GM21825 (cell line): ENCODE measurements around the gene SLC8A1.

Source experiments
- ATAC-seq: cut with Tn5 transposase; IDR thresholded peaks from one replicate; pipeline ENCODE4 v1.9.1; 2021; ENCODE audit warnings: mild to moderate bottlenecking, moderate library complexity; ENCODE audit not compliant: unreplicated experiment

The SLC8A1 gene

GRCh38 chr2:40394031-40394430 is 57.9 kb downstream of the SLC8A1 start:
- ATAC-seq: no peak

GRCh38 chr2:40388161-40388560 is 63.7 kb downstream of the SLC8A1 start:
- no peak for ATAC-seq

DNA sequence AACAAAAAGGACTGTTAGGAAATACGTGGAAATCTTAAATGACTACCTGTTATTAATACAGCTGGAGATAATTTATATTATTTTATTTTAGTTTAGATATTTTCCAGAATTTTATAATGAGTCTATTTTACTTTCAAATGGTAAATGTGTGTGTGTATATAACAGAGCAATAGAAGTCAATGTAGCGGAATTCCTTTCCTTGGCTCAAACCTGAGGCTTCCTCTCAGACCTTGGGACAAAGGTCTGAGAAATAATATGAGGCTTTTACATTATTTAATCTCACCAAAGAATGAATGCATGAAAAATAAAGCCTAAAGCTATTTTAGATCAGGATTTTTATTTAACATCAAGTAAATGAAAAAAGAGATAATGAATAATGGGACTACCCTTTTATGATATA is 65.7 kb downstream of the SLC8A1 start:
- ATAC-seq: no peak

- no peak for ATAC-seq
Observed at GRCh38 chr2:40384714-40385113, 67.2 kb downstream of the SLC8A1 start.

DNA sequence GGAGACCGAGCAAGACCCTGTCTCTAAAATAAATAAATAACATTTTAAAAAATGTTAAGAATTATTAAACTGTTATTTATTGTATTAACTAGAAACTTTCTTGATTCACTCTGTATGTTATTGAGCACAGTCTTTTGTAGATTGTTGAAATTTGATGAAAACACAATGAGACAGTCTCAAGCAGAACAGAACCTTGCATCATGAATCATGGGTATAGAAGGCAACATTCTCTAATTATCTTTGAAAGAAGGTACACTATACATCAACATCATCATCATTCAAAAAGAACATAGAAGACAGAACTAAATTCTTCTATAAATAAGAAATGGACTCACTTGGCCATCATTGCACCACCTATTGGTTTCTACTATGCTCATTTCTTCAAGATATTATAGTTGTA is 67.7 kb downstream of the SLC8A1 start:
- ATAC-seq: no peak

DNA sequence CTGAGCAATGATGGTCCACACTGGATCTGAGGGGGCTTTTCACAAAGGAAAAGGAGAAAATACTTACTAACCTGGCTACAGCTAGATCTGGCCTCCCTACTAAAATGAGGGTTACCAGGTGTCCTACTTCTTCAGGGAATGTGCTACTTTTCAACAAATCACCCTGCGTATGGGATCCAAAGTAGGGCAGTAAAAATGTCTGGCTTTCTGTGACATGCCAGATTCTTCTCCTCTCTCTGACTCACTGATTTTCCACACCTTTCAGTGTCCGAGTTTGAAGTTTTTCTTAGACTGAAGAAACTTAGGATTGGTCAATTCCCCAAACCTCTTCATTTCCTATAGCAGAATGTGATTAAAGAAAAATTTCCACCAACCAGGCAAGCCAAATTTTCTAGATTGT is 71.2 kb downstream of the SLC8A1 start:
- ATAC-seq: no peak

GRCh38 chr2:40380041-40380440 is 71.8 kb downstream of the SLC8A1 start:
- ATAC-seq: no peak

GRCh38 chr2:40374543-40375240 is 77.2 kb downstream of the SLC8A1 start:
- ATAC-seq: no peak

DNA sequence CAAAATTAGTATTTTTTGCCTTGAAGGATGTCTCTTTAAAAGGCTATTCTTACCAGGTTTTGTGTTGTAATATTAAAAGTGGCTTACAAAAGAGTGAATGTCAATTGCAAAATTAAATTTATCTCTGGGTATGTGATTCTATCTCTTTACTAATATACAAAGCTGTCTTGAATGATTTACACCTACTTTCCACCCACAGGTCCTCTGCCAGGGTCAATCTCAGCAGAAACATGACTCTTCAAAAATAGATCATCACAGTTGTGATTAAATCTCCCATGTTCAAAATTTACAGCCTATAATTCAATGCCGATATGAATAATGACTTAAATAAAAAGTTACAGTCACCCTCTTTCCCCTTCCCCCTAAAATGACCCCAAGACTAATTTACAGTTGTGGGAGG is 78.8 kb downstream of the SLC8A1 start:
- no peak for ATAC-seq

GRCh38 chr2:40372283-40372985 is 79.5 kb downstream of the SLC8A1 start:
- no peak for ATAC-seq

DNA sequence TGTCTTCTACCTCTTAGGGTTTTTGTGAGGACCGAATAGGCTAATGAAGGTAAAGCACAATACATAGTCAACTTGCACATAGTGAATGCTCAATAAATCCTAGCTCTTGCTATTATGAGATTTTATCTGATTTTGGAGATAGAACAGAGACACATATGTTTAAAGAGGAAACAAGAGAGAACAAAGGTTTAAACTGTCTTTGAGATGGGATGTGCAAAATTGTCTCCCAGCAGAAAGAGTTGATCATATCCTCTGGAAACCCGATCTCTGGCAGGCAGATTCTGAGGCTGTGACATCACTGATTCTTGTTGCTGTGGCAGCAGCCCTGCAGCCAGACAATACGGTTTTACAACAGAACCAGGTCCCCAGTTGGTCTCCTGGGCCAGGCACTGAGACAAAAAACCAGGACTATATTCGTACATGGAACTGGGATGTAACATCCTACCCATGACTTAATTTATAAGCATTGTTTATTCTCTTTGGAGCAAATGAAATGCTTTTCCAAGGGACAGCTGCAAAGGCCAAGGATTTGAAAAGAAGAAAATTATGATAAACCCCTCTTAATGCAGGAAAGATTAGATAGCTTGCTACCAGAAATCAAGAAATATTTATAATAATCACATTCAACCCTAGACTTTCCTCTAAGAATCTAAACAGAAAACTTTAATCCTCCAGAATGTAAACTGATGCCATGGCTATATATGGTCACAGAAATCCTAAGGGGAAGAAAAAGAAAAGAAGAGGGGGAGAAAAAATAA is 80.2 kb downstream of the SLC8A1 start:
- ATAC-seq: no peak

DNA sequence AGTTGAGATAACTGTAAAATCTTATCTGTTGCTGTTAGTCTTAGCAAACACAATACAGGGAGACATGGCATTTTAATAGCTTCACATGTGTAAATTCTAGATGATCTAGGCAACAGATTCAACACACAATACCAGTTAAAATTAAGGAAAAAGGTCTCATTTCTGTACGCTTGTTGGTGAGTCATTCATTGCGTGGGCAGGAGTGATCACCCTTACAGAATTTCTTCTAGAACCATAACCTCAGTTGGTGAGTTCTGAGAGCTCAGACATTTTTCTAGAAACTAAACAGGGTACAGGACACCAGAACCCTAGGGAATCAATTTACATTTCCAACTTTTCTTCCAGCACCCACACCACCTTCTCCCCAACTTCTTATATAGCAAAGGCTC is 81.9 kb downstream of the SLC8A1 start:
- ATAC-seq: no peak

DNA sequence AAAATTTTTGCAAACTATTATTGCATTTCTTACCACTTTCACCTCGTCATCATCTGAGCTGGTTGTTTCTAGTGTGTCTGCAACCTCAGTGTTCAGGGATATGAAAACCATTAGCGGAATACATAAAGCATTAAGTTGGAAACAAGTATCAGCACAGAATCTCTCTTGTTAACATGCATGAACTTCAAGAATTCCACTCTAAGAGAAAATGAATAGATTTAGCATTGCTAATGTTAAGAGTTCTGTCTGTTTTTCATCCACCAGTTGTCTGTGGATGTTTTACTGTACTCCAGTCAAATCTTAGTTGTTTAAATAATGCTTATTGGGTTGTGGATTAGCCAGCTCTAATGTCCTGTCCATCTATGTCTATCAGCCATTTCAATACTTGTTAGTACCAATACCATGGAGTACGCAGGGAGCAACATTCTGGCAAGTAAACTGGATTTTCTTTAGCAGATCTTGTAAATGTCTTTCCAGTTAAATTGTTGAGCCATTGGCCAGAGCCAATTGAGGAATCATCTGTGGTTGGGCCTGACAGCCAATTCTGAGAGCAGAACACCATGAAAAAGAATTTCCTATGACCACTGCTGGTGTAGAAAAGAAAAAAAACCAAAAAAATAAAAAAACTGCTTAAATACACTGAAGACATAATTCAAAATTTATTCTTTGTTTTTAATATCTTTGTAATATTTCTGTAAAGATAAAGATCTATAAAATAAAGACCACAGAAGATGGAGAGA is 82.5 kb downstream of the SLC8A1 start:
- ATAC-seq: no peak

GRCh38 chr2:40367652-40368051 is 84.2 kb downstream of the SLC8A1 start:
- ATAC-seq: no peak

DNA sequence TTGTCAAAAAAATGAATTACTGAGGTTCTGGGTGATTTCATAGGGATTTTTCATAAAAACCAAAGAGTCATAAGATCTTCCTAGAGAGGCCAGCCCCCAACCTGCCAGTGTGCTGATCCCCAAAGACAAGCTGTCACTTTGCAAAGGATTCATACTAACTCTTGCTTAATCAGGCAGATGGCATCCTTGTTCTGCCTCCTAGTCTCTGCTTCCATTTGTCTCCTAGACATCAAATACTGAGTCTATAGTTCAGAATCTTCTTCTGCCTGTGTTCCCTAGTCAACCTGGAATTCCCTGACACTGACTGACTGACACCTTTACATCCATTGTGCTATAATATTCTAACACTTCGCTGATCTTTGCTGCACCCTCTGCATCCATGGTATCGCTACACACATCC is 84.9 kb downstream of the SLC8A1 start:
- no peak for ATAC-seq

DNA sequence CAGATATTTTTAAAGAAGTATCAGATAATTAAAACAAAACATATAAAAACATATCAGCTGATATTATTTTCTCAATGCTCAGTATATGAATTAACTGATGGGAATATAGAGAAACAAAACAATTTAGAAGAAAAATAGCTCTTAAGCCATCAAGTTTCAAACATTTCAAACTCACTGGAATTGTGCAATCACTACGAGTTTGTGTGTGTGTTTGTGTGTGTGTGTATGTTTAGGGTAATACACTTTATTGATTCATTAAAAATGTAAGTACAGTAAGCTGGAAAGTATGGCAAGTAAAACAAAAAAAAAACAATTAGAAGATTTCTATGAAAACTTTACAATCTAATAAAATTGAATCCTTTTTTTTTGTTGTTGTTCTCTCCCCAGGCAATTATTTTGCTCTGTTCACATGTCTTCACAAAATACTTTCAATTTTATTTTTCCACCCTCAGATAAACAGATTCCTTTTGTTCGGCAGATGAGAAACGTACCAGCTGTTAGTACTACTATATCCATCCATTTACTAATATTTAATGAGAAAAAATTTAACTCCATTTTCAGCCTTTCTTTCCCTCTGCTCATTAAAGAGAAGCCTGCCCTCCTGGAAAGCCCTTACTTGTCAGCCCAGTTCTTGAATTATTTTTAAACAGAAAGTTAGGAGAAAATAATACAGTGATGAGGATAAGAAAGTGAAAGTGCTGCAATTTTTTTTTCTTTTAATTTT is 87.6 kb downstream of the SLC8A1 start:
- ATAC-seq: no peak

- ATAC-seq: no peak
Observed at GRCh38 chr2:40363631-40364030, 88.3 kb downstream of the SLC8A1 start.

DNA sequence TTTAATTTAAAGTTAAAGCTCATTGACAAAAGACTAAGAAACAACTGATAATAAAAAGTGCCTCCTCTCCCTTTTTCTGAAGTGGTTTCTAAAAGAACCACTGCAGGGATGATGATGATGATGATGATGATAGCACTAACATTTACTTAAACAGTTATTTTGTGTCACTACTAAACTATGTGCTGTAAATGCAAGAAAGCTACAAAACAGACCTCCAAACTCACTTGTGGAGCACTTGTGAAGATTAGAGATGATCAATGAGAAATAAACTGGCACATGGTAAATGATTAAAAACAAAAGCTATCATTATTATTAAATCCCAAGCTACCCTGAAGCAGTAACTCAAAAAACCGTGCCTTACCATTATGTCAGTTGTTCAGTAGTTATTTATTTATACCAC is 88.7 kb downstream of the SLC8A1 start:
- ATAC-seq: no peak

GRCh38 chr2:40361478-40361877 is 90.4 kb downstream of the SLC8A1 start:
- no peak for ATAC-seq

DNA sequence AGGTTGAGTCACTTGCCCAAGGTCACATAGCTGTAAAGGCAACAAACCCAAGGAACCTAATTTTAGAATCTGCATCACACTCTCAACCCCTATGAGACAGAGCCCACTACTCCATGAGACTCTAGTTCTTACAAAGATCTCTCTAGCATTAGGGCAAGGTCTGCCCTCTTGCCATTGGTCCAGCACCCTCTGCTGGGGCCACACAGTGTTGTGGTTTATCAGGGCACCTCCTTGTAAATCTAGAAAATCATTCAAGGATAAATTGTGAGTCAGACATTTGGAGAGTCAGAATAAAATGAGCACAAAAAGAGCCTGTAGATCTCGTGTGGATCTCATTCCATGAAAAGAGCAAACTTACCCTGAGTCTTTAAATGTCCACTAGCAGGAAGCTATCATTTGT is 91.2 kb downstream of the SLC8A1 start:
- no peak for ATAC-seq

DNA sequence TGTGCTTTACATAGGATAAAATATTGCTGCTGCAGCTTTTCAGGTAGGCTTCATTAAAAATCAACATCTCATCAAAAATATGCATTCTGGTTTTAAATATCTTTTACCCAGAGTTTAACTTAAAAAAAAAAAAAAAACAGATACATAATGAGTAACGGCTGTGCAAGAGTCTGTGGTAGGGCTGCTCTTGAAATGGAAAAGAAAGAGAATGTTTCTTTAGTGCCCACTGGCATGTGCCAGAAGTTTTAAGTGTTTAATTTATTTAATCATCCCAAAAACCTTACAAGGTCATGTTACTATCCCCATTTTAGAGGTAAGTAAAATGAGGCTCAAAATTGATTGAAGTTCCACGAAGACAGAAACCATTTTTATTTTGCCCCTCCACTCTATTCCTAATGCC is 92.1 kb downstream of the SLC8A1 start:
- ATAC-seq: no peak
